SH-SY5Y (cell line): ENCODE measurements around the gene NRIP1.

Experiments used
- GATA2 ChIP-seq: IDR thresholded peaks from 2 replicates; pipeline ENCODE4 v1.6.1; 2011; ENCODE audit warnings: mild to moderate bottlenecking, low read depth, low read length
- GATA3 ChIP-seq: IDR thresholded peaks from 2 replicates; pipeline ENCODE4 v1.6.1; 2011; ENCODE audit warnings: low read depth, mild to moderate bottlenecking, low read length, moderate library complexity

DNA sequence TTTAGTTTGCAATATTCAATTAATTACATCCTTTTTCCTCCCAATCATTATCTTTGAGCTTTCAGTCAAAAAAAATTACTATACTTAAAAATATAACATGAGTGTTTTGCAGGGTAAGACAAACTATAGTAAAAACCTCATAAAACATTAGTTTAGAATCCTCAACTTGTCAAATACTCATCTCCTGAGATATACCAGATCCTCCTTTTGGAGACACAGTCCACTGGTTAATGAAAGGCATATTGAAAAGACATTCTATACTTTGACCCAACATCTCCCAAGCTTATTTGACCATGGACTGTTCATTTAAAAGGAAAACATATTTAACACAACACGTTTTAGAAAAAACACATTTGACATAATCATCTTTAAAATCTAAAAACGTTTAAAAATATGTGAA, 52.8 kb downstream of the NRIP1 start:
- TF ChIP-seq GATA2 (no peak), GATA3 (no peak)
